ENCODE results near the gene STMN3.
A peak's percentile ranks its signal among the peaks of the same experiment; 100 is the strongest.
"Not testable (repeated sequence)": the region's sequence is repeated elsewhere in the genome, so short reads cannot be mapped to it uniquely, and the experiment has no call there.

Gene STMN3

GRCh38 chr20:63657937-63658748, 4.9 kb upstream of the STMN3 start, which contains the start of gene RTEL1:
Gene RTEL1 (plus strand): TSS chr20:63658312. CDS start chr20:63659403, 1,091 bp downstream.
- peak; percentile 79 to 81 for DNase-seq (ENCODE audit: low read depth in 2 of 2)

DNA sequence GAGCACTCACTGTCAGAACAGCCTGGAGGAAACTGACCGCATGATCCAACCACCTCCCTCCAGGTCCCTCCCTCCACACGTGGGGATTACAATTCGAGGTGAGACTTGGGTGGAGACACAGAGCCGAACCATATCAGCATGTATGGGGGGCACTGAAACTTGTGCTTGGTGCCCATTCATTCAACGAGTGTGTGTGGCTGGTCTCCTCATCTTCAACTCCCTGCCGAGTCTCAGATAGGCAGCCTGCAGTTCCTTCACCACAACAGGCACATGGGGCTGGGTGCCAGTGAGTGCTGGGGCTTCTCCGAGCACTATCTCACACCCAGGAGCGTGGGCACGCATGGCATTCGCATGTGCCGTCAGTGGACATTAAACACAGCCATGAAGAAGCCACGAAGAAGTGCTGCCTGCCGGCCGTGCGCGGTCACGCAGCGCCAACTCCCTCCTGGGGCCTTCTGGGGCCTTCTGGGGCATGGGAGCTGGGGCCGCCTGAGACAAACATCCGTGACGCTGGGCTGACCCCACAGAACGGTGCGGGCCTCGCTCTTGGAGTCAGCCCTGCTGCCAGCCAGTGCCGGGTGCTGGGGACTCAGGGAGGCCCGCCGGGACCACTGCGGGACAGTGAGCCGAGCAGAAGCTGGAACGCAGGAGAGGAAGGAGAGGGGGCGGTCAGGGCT, 4.2 kb upstream of the STMN3 start:
- DNase-seq (ENCODE audit: low read depth in 2 of 2): no peak

DNA sequence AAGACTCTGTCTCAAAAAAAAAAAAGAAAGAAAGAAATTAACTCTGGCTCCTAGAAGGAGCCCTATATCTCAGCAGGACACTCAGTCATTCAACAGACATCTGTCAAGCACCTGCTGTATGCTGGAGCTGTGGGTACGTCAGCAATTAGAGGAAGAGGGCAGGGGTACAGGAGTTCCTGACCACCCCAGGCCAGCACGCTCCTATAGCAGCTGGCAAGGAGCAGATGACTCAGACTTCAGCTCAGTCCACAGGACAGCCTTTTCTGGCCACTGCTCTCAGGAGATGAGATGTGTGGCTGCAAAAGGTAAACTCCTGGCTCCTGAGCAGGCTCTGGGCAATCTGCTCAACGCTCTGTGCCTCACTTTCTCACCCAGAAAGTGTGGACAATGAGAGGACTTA, 3.2 kb upstream of the STMN3 start:
- DNase-seq (ENCODE audit: low read depth in 2 of 2): no peak

DNA sequence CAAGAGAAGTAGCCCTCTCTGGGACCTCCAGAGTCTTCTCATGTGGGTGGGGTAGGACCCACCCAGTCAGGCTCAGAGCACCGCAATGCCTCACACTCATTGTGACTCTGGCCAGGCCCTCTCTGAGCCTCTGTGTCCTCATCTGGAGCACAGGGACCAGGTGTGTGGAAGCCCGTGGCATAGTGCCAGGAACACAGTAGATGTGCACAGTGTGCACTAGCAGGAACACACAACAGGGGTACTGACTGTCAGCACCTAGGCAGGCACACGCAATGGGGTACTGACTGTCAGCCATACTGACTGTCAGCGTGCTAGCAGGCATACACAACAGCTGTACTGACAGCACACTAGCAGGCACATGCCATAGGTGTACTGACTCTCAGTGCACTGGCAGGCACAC, 2.0 kb upstream of the STMN3 start:
- no peak for DNase-seq (ENCODE audit: low read depth in 2 of 2)

- no peak for DNase-seq (ENCODE audit: low read depth in 2 of 2)
Measured at GRCh38 chr20:63653974-63654668, 897 bp upstream of the STMN3 start.

DNA sequence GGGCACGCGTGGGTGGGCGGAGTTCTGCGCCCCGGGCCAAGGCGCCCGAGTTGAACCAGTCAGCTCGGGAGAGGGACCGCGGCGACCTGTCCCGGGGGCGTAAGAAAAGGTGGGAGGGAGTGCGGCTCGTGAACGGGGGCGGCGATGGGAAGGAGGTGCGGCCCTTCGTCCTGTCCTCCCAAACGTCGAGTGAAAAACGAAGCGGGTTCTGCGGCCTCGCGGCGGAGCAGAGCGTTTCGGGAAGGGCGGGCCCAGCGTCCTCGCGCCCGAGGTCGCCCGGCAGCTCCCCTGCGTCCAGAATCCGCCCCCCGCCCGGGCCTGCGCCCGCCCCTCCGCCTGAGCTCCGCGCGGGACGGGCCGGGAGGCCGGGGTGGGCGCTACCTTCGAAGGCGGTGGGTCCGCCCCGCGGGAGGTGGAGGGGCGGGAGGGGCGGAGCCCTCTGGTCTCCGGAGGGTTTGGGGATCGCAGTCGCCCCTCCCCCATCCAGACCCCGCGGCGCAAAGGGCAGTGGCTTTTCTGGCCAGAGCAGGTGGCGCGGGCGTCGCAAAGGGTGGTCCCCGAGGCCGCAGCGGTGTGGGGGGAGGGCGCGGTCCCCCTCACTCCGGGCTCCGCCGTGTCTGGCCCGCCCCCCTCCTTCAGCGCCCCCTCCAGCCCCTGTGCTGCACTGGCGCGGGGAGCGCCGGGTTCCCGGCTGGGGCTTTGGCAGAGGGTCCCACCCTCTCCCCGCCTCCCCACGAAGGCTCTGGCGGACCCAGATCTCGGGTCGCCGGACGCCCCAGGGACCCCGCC, 838 bp downstream of the STMN3 start:
- DNase-seq (ENCODE audit: low read depth in 2 of 2): no peak

- no peak for DNase-seq (ENCODE audit: low read depth in 2 of 2)
Measured at GRCh38 chr20:63651942-63652191, 1.4 kb downstream of the STMN3 start.

- DNase-seq (ENCODE audit: low read depth in 2 of 2): not testable (repeated sequence)
Measured at GRCh38 chr20:63650486-63650885, 2.7 kb downstream of the STMN3 start.

- no peak for DNase-seq (ENCODE audit: low read depth in 2 of 2)
Measured at GRCh38 chr20:63648895-63649589, 4.2 kb downstream of the STMN3 start.

DNA sequence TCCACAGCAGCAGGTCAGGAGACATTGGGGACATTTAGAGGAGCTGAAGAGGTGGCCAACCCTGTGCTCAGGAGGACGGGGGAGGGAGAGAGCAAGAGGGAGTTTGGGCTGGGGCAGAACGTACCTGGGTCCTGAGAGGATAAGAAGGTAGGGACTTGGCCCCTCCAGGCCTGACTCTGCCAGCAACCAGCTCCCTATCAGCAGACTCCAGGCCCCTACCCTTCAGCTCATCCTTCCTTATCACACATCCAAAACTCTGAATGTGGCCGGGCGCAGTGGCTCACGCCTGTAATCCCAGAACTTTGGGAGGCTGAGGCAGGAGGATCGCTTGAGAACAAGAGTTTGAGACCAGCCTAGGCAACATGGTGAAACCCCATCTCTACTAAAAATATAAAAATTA, 5.0 kb downstream of the STMN3 start:
- no peak for DNase-seq (ENCODE audit: low read depth in 2 of 2)

- no peak for DNase-seq (ENCODE audit: low read depth in 2 of 2)
Measured at GRCh38 chr20:63645218-63645617, 8.0 kb downstream of the STMN3 start.

GRCh38 chr20:63643946-63644345, 9.3 kb downstream of the STMN3 start:
- no peak for DNase-seq (ENCODE audit: low read depth in 2 of 2)

GRCh38 chr20:63643499-63643898, 9.7 kb downstream of the STMN3 start:
- DNase-seq (ENCODE audit: low read depth in 2 of 2): no peak

GRCh38 chr20:63642527-63643247, 10.5 kb downstream of the STMN3 start:
- DNase-seq (ENCODE audit: low read depth in 2 of 2): no peak

DNA sequence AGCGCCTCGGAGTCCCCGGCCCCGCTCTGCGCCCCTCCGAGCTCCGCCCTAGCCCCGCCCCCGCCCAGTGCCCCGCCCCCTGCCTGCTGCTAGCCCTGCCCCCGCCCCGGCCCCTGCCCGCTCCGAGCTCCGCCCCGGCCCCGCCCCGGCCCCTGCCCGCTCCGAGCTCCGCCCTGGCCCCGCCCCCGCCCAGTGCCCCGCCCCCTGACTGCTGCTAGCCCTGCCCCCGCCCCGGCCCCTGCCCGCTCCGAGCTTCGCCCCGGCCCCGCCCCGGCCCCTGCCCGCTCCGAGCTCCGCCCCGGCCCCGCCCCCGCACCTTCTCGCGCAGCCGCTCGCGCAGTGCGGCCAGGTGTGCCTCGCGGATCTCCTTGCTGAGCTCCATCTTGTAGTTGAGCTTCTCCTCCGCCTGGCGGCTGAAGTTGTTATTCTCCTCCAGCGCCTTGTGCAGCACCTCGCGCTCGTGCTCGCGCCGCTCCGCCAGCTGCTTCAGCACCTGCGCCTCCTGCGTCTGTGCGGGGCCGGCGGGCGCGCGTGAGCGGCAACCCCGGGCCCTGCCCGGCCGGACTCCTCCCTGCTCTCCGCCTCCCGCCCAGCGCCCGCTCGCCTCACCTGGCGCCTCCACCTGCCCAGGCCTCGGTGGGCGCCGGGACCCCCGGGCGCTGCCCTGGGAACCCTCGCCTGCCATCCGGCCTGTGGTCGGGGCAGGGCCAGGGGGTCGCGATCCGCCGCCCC, 11.3 kb downstream of the STMN3 start:
- DNase-seq (ENCODE audit: low read depth in 2 of 2): peak; percentile 92 to 94

DNA sequence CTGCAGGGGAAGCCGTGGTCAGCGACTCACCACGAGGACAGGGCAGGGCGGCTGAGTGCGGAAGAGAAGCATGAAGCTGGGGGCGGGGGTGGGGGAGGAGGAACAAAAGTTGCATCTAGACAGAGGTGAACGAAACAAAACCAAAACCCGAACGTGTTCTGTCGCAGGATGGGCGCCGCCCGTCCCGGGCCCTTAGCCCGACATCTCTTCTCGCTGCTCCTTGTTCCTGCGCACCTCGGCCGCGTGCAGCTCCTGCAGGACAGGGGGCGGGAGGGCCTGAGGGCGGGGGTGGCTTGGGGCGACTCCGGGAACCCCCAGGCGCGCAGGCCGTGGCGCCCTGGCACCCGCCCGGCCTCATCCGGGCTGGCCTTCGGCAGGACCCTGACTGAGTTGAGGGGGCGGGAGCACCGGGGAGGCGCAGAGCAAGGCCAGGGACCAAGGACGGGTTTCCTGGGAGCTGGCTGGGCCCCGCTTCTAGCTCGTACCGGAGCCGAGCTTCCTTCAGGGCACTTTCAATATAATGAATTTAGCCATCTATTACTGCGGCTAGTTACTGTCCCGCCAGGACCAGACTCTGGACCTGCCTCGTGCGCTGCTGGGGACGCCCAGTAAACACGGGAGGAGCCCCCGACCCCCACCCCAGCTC, 12.0 kb downstream of the STMN3 start:
- DNase-seq (ENCODE audit: low read depth in 2 of 2): no peak

DNA sequence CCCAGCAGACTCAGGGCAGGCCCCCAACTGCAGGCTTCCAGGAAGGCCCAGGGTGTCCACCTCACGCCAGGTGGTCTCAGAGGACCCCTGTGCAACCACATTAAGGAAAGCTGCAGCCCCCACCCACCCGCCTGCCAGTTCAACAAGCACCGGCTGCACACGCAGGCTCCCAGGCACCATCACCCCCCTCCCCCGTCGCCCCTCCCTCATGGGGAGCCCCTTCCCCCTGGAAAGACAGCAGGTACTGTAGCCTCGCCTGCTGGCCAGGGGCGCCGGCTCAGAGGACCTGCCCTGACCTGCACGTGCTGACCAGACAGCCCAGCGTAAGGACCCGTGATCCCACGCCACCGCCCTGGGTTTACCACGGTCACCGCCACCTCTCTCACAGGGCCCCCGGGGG, 12.5 kb downstream of the STMN3 start:
- not testable (repeated sequence) for DNase-seq (ENCODE audit: low read depth in 2 of 2)

- no peak for DNase-seq (ENCODE audit: low read depth in 2 of 2)
Measured at GRCh38 chr20:63640086-63640485, 13.1 kb downstream of the STMN3 start.

DNA sequence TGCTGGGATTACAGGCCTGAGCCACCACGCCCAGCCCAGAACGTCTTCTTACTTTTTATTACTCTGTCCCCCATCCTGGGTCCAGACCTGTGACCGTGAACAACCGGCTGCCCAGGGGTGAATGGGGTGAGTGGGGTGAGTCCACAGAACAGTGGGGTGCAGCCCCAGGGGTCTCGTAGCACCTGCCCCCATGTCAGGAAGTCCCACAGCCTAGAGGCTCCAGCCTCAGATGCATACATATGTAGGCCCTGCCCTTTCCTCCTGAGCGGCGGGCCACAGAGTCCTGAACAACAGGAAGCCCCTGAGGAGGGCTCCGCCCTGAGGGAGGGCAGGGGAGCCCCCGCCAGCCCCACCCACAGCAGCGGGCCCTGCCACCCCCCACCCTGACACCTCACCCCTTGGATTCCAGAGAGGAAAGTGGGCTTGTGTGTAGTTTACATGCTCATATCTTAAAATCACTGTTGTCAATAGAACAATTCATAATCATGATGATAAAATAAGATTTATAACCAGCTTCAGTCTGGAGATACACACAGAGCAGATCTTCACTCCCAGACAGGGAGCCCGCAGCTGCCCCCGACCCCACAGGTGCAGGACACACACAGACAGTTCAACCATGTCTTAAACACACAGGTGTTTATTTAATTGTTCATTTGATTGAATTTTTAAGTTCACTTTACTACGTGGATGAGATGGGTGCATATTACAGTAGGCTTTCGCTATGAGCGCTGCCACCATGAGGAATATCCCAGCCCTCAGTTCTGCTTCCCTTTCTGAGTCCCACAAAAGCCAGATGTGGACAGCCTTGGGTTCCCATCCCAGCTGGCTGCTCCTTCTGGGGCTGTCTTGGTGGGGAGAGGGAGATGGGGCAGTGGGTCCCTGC, 13.9 kb downstream of the STMN3 start:
- DNase-seq (ENCODE audit: low read depth in 2 of 2): peak; percentile 63 to 70
